GM12878 (cell line): Measurements from ENCODE around the gene AFMID. TPM values are rescaled to one million over a fixed set of nuclear protein-coding genes. Genes with fewer than 3 reads are reported as not detected.

Source experiments
- EED ChIP-seq: sonication (generic); IDR thresholded peaks from 2 replicates; pipeline ENCODE4 v1.6.1; 2016; ENCODE audit warnings: antibody characterized with exemption, low read depth
- MTA2 ChIP-seq: fragments of 450-650 bp; IDR thresholded peaks from 2 replicates; pipeline ENCODE4 v1.6.1; 2016; ENCODE audit warnings: low read depth, mild to moderate bottlenecking, moderate library complexity
- NBN ChIP-seq: fragments of 450-650 bp; IDR thresholded peaks from 2 replicates; pipeline ENCODE4 v1.6.1; 2016
- PAX8 ChIP-seq: fragments of 450-650 bp; IDR thresholded peaks from 2 replicates; pipeline ENCODE4 v1.6.1; 2017; ENCODE audit warnings: mild to moderate bottlenecking, moderate library complexity
- PKNOX1 ChIP-seq: fragments of 450-650 bp; IDR thresholded peaks from 2 replicates; pipeline ENCODE4 v1.6.1; 2016; ENCODE audit warnings: mild to moderate bottlenecking
- TCF3 ChIP-seq: IDR thresholded peaks from 2 replicates; pipeline ENCODE4 v1.6.1; 2012; ENCODE audit warnings: low read depth, mild to moderate bottlenecking, low read length, borderline replicate concordance; ENCODE audit not compliant: insufficient read depth
- YBX1 ChIP-seq: fragments of 450-650 bp; IDR thresholded peaks from 2 replicates; pipeline ENCODE4 v1.6.1; 2016; ENCODE audit warnings: antibody characterized with exemption
- polyA plus RNA-seq, 11 experiments: library from polyadenylated mRNA; depleted of rRNA in 4 of 11; unstranded in 6 of 11; stranded (reverse) in 5 of 11; fragments of >200 nt; fragmentation: Nextera tagmentation in 4 of 11; fragmentation: Illumina TruSeq in 1 of 11; extraction: Ambion mirVana in 4 of 11; extraction: Trizol in 1 of 11; gene quantifications; 1 replicate in 1 of 11; 2 replicates in 10 of 11; pipeline versions ENCODE4 v1.2.1 to v1.2.3, GENCODE V29; 2011 to 2016; ENCODE audit warnings: inconsistent platforms in 2 of 11, missing spikeins in 2 of 11, low read depth in 1 of 11
- total RNA-seq, 4 experiments: library from RNA; depleted of rRNA in 3 of 4; stranded (reverse); fragments of >200 nt in 3 of 4; fragmentation: Illumina TruSeq in 1 of 4; extraction: Trizol in 1 of 4; gene quantifications; 2 replicates each; pipeline versions ENCODE4 v1.2.1 to v1.2.3, GENCODE V29; 2013 to 2021
- TF ChIP-seq, protein P1 (sequence below): IDR thresholded peaks from 2 replicates; pipeline ENCODE4 v1.6.1; 2012; ENCODE audit warnings: mild to moderate bottlenecking, low read depth, low read length
- TF ChIP-seq, protein P2 (sequence below): fragments of 150-350 bp; IDR thresholded peaks from 2 replicates; pipeline ENCODE4 v1.6.1; 2014; ENCODE audit warnings: mild to moderate bottlenecking, low read depth, low read length
- TF ChIP-seq, protein P3 (sequence below): fragments of 150-350 bp; IDR thresholded peaks from 2 replicates; pipeline ENCODE4 v1.6.1; 2016; ENCODE audit warnings: low read depth, low read length

The AFMID gene
- total and polyA plus RNA-seq, 10 of the 15 experiments (the other 5 are each of a cell fraction or from before 2014, with no cell fraction given): 36.1 to 98.8 (median 51.6) TPM

- TF ChIP-seq PAX8: no peak
- TF ChIP-seq PKNOX1: no peak
- TF ChIP-seq NBN: no peak
- TF ChIP-seq YBX1: no peak
- no peak for TF ChIP-seq TCF3
- no peak for TF ChIP-seq EED
- TF ChIP-seq MTA2: no peak
- TF ChIP-seq, protein P1, sequence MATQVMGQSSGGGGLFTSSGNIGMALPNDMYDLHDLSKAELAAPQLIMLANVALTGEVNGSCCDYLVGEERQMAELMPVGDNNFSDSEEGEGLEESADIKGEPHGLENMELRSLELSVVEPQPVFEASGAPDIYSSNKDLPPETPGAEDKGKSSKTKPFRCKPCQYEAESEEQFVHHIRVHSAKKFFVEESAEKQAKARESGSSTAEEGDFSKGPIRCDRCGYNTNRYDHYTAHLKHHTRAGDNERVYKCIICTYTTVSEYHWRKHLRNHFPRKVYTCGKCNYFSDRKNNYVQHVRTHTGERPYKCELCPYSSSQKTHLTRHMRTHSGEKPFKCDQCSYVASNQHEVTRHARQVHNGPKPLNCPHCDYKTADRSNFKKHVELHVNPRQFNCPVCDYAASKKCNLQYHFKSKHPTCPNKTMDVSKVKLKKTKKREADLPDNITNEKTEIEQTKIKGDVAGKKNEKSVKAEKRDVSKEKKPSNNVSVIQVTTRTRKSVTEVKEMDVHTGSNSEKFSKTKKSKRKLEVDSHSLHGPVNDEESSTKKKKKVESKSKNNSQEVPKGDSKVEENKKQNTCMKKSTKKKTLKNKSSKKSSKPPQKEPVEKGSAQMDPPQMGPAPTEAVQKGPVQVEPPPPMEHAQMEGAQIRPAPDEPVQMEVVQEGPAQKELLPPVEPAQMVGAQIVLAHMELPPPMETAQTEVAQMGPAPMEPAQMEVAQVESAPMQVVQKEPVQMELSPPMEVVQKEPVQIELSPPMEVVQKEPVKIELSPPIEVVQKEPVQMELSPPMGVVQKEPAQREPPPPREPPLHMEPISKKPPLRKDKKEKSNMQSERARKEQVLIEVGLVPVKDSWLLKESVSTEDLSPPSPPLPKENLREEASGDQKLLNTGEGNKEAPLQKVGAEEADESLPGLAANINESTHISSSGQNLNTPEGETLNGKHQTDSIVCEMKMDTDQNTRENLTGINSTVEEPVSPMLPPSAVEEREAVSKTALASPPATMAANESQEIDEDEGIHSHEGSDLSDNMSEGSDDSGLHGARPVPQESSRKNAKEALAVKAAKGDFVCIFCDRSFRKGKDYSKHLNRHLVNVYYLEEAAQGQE: no peak
- TF ChIP-seq, protein P2, sequence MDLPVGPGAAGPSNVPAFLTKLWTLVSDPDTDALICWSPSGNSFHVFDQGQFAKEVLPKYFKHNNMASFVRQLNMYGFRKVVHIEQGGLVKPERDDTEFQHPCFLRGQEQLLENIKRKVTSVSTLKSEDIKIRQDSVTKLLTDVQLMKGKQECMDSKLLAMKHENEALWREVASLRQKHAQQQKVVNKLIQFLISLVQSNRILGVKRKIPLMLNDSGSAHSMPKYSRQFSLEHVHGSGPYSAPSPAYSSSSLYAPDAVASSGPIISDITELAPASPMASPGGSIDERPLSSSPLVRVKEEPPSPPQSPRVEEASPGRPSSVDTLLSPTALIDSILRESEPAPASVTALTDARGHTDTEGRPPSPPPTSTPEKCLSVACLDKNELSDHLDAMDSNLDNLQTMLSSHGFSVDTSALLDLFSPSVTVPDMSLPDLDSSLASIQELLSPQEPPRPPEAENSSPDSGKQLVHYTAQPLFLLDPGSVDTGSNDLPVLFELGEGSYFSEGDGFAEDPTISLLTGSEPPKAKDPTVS: no peak
- TF ChIP-seq, protein P3, sequence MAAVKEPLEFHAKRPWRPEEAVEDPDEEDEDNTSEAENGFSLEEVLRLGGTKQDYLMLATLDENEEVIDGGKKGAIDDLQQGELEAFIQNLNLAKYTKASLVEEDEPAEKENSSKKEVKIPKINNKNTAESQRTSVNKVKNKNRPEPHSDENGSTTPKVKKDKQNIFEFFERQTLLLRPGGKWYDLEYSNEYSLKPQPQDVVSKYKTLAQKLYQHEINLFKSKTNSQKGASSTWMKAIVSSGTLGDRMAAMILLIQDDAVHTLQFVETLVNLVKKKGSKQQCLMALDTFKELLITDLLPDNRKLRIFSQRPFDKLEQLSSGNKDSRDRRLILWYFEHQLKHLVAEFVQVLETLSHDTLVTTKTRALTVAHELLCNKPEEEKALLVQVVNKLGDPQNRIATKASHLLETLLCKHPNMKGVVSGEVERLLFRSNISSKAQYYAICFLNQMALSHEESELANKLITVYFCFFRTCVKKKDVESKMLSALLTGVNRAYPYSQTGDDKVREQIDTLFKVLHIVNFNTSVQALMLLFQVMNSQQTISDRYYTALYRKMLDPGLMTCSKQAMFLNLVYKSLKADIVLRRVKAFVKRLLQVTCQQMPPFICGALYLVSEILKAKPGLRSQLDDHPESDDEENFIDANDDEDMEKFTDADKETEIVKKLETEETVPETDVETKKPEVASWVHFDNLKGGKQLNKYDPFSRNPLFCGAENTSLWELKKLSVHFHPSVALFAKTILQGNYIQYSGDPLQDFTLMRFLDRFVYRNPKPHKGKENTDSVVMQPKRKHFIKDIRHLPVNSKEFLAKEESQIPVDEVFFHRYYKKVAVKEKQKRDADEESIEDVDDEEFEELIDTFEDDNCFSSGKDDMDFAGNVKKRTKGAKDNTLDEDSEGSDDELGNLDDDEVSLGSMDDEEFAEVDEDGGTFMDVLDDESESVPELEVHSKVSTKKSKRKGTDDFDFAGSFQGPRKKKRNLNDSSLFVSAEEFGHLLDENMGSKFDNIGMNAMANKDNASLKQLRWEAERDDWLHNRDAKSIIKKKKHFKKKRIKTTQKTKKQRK: no peak
Measured at GRCh38 chr17:78238823-78239488, 51.8 kb downstream of the AFMID start (continued).
